AG09309 (cell line): ENCODE data around the gene CSF1R.

Source experiments
- DNase-seq: peaks from one replicate; pipeline ENCODE4 v3.0.0-alpha.2; 2010; ENCODE audit warnings: low read depth
- H3K4me3 ChIP-seq: 2 replicates; pipeline ENCODE4 v1.5.1; 2011; ENCODE audit warnings: mild to moderate bottlenecking, low read depth, low read length, moderate library complexity; ENCODE audit not compliant: control insufficient read depth
- TF ChIP-seq, protein P1 (sequence below): IDR thresholded peaks from 2 replicates; pipeline ENCODE4 v1.5.1; 2011; ENCODE audit warnings: mild to moderate bottlenecking, low read depth, low read length, inconsistent platforms; ENCODE audit not compliant: insufficient read depth, control insufficient read depth; ENCODE audit errors: missing control alignments

Gene CSF1R

DNA sequence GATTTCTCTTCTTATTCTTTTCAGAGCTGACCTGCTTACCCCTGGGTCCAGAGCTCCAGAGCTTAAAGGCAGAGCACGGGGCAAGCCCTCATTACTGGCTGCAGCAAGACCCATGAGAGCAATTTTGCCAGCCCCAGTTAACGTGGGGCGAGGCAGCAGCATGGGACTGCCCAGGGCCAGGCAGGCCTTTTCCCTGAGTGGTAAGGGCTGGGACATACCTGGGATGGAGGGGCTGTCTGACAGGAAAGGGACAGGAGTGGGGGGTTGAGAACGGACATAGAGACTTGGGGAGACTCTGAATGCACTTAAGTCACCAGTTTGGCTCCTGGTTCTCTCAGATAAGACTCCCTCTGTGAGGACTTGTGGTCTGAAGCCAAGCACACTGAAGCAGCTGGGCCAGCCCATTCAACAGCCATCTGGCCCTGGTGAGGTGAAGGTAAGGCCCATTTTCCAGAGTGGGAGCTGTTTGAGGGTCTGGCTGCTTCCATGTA, 59.6 kb downstream of the CSF1R start:
- no peak overlapping the region for H3K4me3 ChIP-seq
- no peak for DNase-seq
- TF ChIP-seq, protein P1, sequence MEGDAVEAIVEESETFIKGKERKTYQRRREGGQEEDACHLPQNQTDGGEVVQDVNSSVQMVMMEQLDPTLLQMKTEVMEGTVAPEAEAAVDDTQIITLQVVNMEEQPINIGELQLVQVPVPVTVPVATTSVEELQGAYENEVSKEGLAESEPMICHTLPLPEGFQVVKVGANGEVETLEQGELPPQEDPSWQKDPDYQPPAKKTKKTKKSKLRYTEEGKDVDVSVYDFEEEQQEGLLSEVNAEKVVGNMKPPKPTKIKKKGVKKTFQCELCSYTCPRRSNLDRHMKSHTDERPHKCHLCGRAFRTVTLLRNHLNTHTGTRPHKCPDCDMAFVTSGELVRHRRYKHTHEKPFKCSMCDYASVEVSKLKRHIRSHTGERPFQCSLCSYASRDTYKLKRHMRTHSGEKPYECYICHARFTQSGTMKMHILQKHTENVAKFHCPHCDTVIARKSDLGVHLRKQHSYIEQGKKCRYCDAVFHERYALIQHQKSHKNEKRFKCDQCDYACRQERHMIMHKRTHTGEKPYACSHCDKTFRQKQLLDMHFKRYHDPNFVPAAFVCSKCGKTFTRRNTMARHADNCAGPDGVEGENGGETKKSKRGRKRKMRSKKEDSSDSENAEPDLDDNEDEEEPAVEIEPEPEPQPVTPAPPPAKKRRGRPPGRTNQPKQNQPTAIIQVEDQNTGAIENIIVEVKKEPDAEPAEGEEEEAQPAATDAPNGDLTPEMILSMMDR = no peak

DNA sequence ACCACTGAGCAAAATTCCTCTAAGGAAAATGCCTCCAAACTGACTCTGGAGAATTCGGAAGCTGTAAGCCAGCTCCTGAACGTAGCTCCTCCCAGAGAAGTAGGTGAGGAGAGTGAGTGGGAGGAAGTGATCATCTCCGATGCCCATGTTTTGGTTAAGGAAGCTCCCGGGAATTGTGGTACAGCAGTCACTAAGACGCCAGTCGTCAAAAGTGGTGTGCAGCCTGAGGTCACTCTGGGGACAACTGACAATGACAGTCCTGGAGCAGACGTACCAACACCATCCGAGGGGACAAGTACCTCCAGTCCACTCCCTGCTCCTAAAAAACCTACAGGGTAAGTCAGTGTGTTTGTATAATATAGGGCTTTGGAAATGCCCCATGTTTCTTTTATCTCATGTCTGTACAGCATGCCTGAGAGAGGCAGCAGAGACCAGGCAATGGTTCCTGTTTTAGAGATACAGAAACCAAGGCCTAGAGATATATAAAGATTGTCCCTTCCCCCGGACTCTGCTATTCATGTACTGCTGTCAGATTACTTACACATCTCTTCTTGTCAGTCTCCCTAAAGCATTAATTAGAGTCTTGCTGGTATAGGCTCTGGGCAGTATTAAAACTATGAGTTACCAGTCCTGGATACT, 61.9 kb downstream of the CSF1R start:
- TF ChIP-seq, protein P1 = peak; percentile 4
- no peak for DNase-seq
- H3K4me3 ChIP-seq = no peak overlapping the region

DNA sequence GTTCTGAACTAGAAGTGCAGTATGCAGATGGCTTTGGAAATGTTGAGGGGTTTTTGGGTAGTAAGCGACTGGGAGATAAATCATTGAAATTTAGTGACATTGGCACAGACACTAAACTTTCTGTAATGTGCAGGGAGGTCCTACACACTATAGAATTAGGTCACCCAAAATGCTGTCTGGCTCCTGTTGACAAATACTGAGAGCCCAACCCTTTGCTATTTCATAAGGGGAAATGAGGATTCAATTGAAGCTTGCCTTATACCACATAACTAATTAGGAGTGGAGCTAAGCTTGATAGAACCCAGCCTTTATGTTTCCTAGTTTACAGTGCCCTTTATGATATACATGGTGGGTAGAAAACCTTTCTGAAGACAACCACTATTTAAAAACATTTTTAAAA, 63.2 kb downstream of the CSF1R start:
- TF ChIP-seq, protein P1 = no peak
- no peak for DNase-seq
- H3K4me3 ChIP-seq = no peak overlapping the region

DNA sequence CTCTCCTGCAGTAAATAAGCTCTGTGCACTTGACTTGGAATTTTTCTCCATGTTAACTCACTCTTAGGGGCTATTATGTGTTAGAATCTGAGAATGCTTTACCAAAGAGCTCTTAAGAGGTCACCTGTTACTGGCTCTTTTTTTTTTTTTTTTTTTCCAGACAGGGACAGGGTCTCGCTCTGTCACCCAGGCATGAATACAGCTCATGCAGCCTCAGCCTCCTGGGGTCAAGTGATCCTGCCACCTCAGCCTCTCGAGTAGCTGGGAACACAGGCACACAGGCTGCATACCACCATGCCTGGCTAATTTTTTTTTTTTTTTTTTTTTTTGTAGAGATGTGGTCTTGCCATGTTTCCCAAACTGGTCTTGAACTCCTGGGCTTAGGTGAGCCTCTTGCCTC, 63.7 kb downstream of the CSF1R start:
- no peak for DNase-seq
- H3K4me3 ChIP-seq = no peak overlapping the region
- TF ChIP-seq, protein P1 = no peak

DNA sequence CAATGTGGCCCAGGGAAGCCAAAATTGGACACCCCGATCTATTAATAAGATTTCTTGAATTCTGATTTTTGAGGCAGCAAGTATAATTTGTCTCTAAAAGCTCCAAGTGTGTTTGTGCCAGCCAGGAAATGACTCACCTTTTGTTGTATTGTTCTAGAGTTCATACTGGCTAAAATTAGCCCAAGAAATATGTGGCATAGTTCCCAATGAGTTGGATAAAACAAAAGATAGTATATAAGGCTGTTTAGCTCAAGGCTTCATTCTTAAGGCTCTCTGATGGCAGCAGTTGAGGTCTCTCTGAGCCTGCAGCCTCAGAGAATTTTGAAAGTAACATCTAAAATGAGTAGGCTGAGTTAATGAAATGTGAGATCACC, 64.2 kb downstream of the CSF1R start:
- H3K4me3 ChIP-seq = no peak overlapping the region
- TF ChIP-seq, protein P1 = no peak
- DNase-seq = peak; percentile 85

DNA sequence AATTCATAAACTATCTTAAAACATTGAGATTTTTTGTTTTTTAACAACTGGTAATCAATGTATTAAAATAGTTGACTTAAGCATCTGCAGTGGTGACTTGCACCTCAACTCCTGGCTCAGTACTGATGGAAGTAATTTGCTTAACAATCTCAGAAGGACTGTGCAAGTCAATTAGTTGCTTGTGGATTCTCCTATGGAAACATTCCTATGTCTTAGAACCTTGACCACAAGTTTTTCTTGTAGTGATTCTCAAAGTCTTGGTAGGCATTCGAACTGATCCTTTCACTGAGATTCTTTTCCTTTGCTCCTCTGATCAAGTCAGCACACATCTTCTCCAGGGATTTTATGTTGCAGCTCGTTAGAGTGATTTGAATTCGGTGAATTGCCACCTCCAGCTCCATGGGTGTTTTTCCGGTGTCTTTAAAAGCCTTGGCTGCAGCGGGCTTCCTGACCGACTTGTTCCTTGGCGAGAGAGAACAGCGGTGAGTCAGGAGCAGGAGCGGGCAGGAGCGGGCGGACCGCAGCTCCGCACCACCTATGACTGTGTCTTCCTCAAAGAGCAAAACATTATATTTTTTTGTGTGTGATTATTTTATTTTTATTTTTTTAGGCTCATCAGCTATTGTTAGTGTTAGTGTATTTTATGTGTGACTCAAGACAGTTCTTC, 64.7 kb downstream of the CSF1R start:
- TF ChIP-seq, protein P1 = no peak
- DNase-seq = no peak
- H3K4me3 ChIP-seq = no peak overlapping the region
